H1 (cell line): ENCODE measurements around the gene CLN6. TPM values are rescaled to one million over a fixed set of nuclear protein-coding genes. Genes with fewer than 3 reads are reported as not detected.

Source experiments
- CTCF ChIA-PET: fragments of 300-600 bp; sonication (Branson Sonifier 250); formaldehyde crosslinking; loops from one replicate; lab custom pipeline; 2021; ENCODE audit not compliant: partially characterized antibody; lab: Charles Lee
- POLR2A ChIA-PET: fragments of 300-600 bp; sonication (Branson Sonifier 250); formaldehyde crosslinking; loops from one replicate; lab custom pipeline; 2021; ENCODE audit warnings: inconsistent platforms; ENCODE audit not compliant: partially characterized antibody; lab: Charles Lee
- DNase-seq, 2 experiments: peaks; one replicate each; pipeline versions ENCODE4 v3.0.0 to v3.0.0-alpha.2; 2010 to 2022; ENCODE audit warnings: low spot score in 2 of 2, low read depth in 1 of 2, mixed read lengths in 1 of 2
- FAIRE-seq: peaks from 2 replicates; lab custom pipeline; 2011; peaks lifted over from hg19 to GRCh38; lab: Jason Lieb, UNC
- H2AFZ ChIP-seq: 2 replicates; pipeline ENCODE4 v1.8.1; 2012; ENCODE audit warnings: low read length, inconsistent platforms
- H2AK5ac ChIP-seq: 2 replicates; pipeline ENCODE4 v1.6.1; 2013; ENCODE audit warnings: low read depth, low read length
- H2BK120ac ChIP-seq: replicated peaks from 2 replicates; pipeline ENCODE3; 2013; ENCODE audit warnings: low read depth, low read length, inconsistent platforms
- H2BK12ac ChIP-seq: 2 replicates; pipeline ENCODE4 v1.6.1; 2013; ENCODE audit warnings: low read depth, low read length
- H2BK15ac ChIP-seq: 2 replicates; pipeline ENCODE4 v1.6.1; 2013; ENCODE audit warnings: low read length
- H2BK20ac ChIP-seq: 2 replicates; pipeline ENCODE4 v1.6.1; 2013; ENCODE audit warnings: low read length
- H2BK5ac ChIP-seq: 2 replicates; pipeline ENCODE4 v1.6.1; 2013; ENCODE audit warnings: low read depth, low read length
- H3K14ac ChIP-seq: 2 replicates; pipeline ENCODE4 v1.6.1; 2013; ENCODE audit warnings: inconsistent platforms; ENCODE audit not compliant: insufficient read length
- H3K18ac ChIP-seq: 2 replicates; pipeline ENCODE4 v1.6.1; 2013; ENCODE audit warnings: low read length; ENCODE audit errors: extremely low read depth
- H3K23ac ChIP-seq: 2 replicates; pipeline ENCODE4 v1.6.1; 2013; ENCODE audit warnings: inconsistent platforms; ENCODE audit not compliant: insufficient read length
- H3K23me2 ChIP-seq: 2 replicates; pipeline ENCODE4 v1.6.1; 2013; ENCODE audit warnings: low read depth, low read length
- H3K27ac ChIP-seq: 2 replicates; pipeline ENCODE4 v1.6.1; 2011; ENCODE audit warnings: low read depth, low read length, inconsistent platforms
- H3K27me3 ChIP-seq, 4 experiments: replicated peaks in 1 of 4; 1 replicate in 1 of 4; 2 replicates in 3 of 4; pipeline versions ENCODE4 v1.6.1 to v1.8.1; 2011 to 2013; ENCODE audit warnings: low read length in 3 of 4, mild to moderate bottlenecking in 3 of 4, inconsistent platforms in 2 of 4, mixed read lengths in 2 of 4, moderate library complexity in 1 of 4; ENCODE audit not compliant: control insufficient read depth in 3 of 4, insufficient read depth in 3 of 4; ENCODE audit errors: extremely low read depth in 1 of 4
- H3K36me3 ChIP-seq, 4 experiments: 2 replicates each; pipeline versions ENCODE4 v1.6.1 to v1.8.1; 2011 to 2013; ENCODE audit warnings: mild to moderate bottlenecking in 4 of 4, low read length in 3 of 4, moderate library complexity in 2 of 4, control low read depth in 1 of 4, inconsistent platforms in 1 of 4; ENCODE audit not compliant: insufficient read depth in 4 of 4, control insufficient read depth in 2 of 4
- H3K4ac ChIP-seq: replicated peaks from 2 replicates; pipeline ENCODE3; 2013; ENCODE audit warnings: low read length, low read depth, mixed read lengths, inconsistent platforms; ENCODE audit not compliant: insufficient read length
- H3K4me1 ChIP-seq, 4 experiments: replicated peaks in 1 of 4; 1 replicate in 1 of 4; 2 replicates in 3 of 4; pipeline versions ENCODE4 v1.6.1 to v1.8.1; 2011 to 2013; ENCODE audit warnings: low read length in 3 of 4, inconsistent platforms in 2 of 4, mixed read lengths in 1 of 4; ENCODE audit not compliant: insufficient read depth in 4 of 4, control insufficient read depth in 3 of 4
- H3K4me2 ChIP-seq, 2 experiments: 2 replicates each; pipeline versions ENCODE4 v1.6.1 to v1.8.1; 2011 to 2013; ENCODE audit warnings: low read depth in 2 of 2, low read length in 2 of 2, control low read depth in 1 of 2, inconsistent platforms in 1 of 2, mild to moderate bottlenecking in 1 of 2; ENCODE audit not compliant: insufficient read depth in 1 of 2
- H3K4me3 ChIP-seq, 4 experiments: fragments of 200-600, 300-600 bp in 1 of 4; sonication (generic), shearing (Covaris generic), sonication (Bioruptor Twin) in 1 of 4; 2 replicates each; pipeline versions ENCODE4 v1.5.1 to v1.8.1; 2011 to 2016; ENCODE audit warnings: low read length in 4 of 4, low read depth in 3 of 4, control low read depth in 2 of 4, inconsistent platforms in 2 of 4, mild to moderate bottlenecking in 2 of 4, mixed read lengths in 1 of 4, moderate library complexity in 1 of 4; ENCODE audit not compliant: insufficient read depth in 2 of 4; ENCODE audit errors: extremely low read depth in 1 of 4
- H3K56ac ChIP-seq: replicated peaks from 2 replicates; pipeline ENCODE3; 2013; ENCODE audit warnings: low read depth, mild to moderate bottlenecking, mixed read lengths, low read length, inconsistent platforms; ENCODE audit not compliant: insufficient read length
- H3K79me1 ChIP-seq: 2 replicates; pipeline ENCODE4 v1.6.1; 2013; ENCODE audit warnings: low read depth, low read length, control low read depth
- H3K79me2 ChIP-seq, 2 experiments: 2 replicates each; pipeline versions ENCODE4 v1.6.1 to v1.8.1; 2012 to 2013; ENCODE audit warnings: low read length in 2 of 2, mild to moderate bottlenecking in 2 of 2, inconsistent platforms in 1 of 2; ENCODE audit not compliant: insufficient read depth in 2 of 2, control insufficient read depth in 1 of 2
- H3K9ac ChIP-seq, 4 experiments: replicated peaks in 1 of 4; 1 replicate in 1 of 4; 2 replicates in 3 of 4; pipeline versions ENCODE4 v1.6.1 to v1.8.1; 2011 to 2013; ENCODE audit warnings: low read depth in 3 of 4, low read length in 3 of 4, control low read depth in 2 of 4, mild to moderate bottlenecking in 2 of 4, moderate library complexity in 2 of 4, inconsistent platforms in 1 of 4; ENCODE audit errors: extremely low read depth in 1 of 4
- H3K9me3 ChIP-seq, 2 experiments: 2 replicates each; pipeline versions ENCODE4 v1.6.1 to v1.8.1; 2012 to 2013; ENCODE audit warnings: mild to moderate bottlenecking in 2 of 2, moderate library complexity in 2 of 2, control low read depth in 1 of 2, inconsistent platforms in 1 of 2, low read depth in 1 of 2, low read length in 1 of 2, mixed read lengths in 1 of 2; ENCODE audit not compliant: insufficient read depth in 2 of 2
- H4K20me1 ChIP-seq, 2 experiments: replicated peaks in 1 of 2; 2 replicates each; pipeline versions ENCODE3 to v1.8.1; 2011 to 2013; ENCODE audit warnings: inconsistent platforms in 2 of 2, low read length in 2 of 2, mild to moderate bottlenecking in 1 of 2; ENCODE audit not compliant: insufficient read depth in 2 of 2, control insufficient read depth in 1 of 2
- H4K5ac ChIP-seq: 2 replicates; pipeline ENCODE4 v1.6.1; 2013; ENCODE audit warnings: low read length, low read depth, mixed read lengths, inconsistent platforms; ENCODE audit not compliant: insufficient read length
- H4K8ac ChIP-seq: 2 replicates; pipeline ENCODE4 v1.8.0; 2013; ENCODE audit warnings: mild to moderate bottlenecking, moderate library complexity, low read length, inconsistent platforms; ENCODE audit not compliant: insufficient read depth; ENCODE audit errors: extremely low read depth
- H4K91ac ChIP-seq: replicated peaks from 2 replicates; pipeline ENCODE3; 2013; ENCODE audit warnings: low read length, mixed read lengths, inconsistent platforms; ENCODE audit not compliant: insufficient read length
- FOSL1 ChIP-seq: IDR thresholded peaks from 2 replicates; pipeline ENCODE4 v1.6.1; 2011; ENCODE audit warnings: mild to moderate bottlenecking, low read depth, low read length, moderate library complexity; ENCODE audit not compliant: insufficient read depth
- JUND ChIP-seq: IDR thresholded peaks from 2 replicates; pipeline ENCODE4 v1.6.1; 2011; ENCODE audit warnings: mild to moderate bottlenecking, improper control_type of control experiment, low read length
- WGBS, 2 experiments: shearing (Covaris generic) in 1 of 2; methylation state at CpG; one replicate each; pipeline versions ENCODE4 v1.1.6 to v1.1.7; 2013 to 2015; ENCODE audit warnings: low lambda C conversion rate in 2 of 2, mixed read lengths in 2 of 2, inconsistent platforms in 1 of 2, low coverage in 1 of 2, missing lambda C conversion rate in 1 of 2; ENCODE audit not compliant: insufficient replicate concordance in 2 of 2, insufficient coverage in 1 of 2, insufficient read length in 1 of 2; ENCODE audit errors: extremely low coverage in 1 of 2, missing lambda C conversion rate in 1 of 2; 5-methylcytosine and 5-hydroxymethylcytosine counted together
- polyA plus RNA-seq, 7 experiments: library from polyadenylated mRNA; depleted of rRNA in 3 of 7; stranded (reverse) in 5 of 7; unstranded in 2 of 7; fragments of >200 nt in 5 of 7; fragments of 200-250 nt in 2 of 7; gene quantifications; 1 replicate in 5 of 7; 2 replicates in 1 of 7; 4 replicates in 1 of 7; pipeline versions ENCODE4 v1.2.1 to v1.2.3, GENCODE V29; 2011 to 2013; ENCODE audit warnings: missing spikeins in 2 of 7, mixed read lengths in 2 of 7
- total RNA-seq: library from RNA; stranded (reverse); fragmentation: NEBNext Ultra II Directional; extraction: Animal tissue kit (Norgen Biotek cat#: 25700); gene quantifications from 2 replicates; pipeline ENCODE4 v1.2.1, GENCODE V29; 2021

CLN6 gene
- total and polyA plus RNA-seq, 2 of the 8 experiments (the other 6 are each of a cell fraction or from before 2014, with no cell fraction given) = 60.0 to 137 TPM

- CTCF ChIA-PET = interaction anchor here (0.8 to 11.6 kb wide), 6 partner anchors 8 to 356 kb away, joined by 3 to 101 read pairs (median 4); partner anchors contain the start of gene CALML4
- DNase-seq (no peak), FAIRE-seq (no peak)
- Histone ChIP-seq H2BK20ac (no peak overlapping the region), H3K79me1 (no peaks in the 10 kb centered on the region; the same call in 1 of the 2 replicates), H2BK12ac (no peak overlapping the region), H2AFZ (no peak overlapping the region), H3K9me3 (no peaks in the 10 kb centered on the region), H3K9ac (no peak overlapping the region), H3K79me2 (no peaks in the 10 kb centered on the region), H3K23ac (no peak overlapping the region), H2BK15ac (no peak overlapping the region), H3K27ac (no peak overlapping the region), H4K20me1 (peaks cover 12 to 18% of the 10 kb centered on the region in 2 experiments), H4K91ac (no peak overlapping the region), H2BK5ac (no peak overlapping the region), H3K4me2 (no peak overlapping the region), H3K56ac (no peak overlapping the region), H3K18ac (no peak overlapping the region), H3K27me3 (no peaks in the 10 kb centered on the region), H4K8ac (no peak overlapping the region), H3K23me2 (no peaks in the 10 kb centered on the region), H3K36me3 (peaks cover 0 to 14% (median 10%) of the 10 kb centered on the region in 4 experiments; a peak in 4 of 8 replicates), H4K5ac (no peak overlapping the region), H3K4me3 (no peak overlapping the region), H2AK5ac (no peak overlapping the region), H3K4ac (no peak overlapping the region), H3K14ac (no peak overlapping the region), H3K4me1 (peaks cover 0 to 16% (median 11%) of the 10 kb centered on the region in 4 experiments; a peak in 6 of 7 replicates), H2BK120ac (no peak overlapping the region)
- TF ChIP-seq FOSL1 (no peak), JUND (no peak)
- POLR2A ChIA-PET = interaction anchor here (2.3 to 4.6 kb wide), 3 partner anchors 9 to 31 kb away, joined by 5 to 20 read pairs (median 19); partner anchors contain the start of gene CALML4
- WGBS, 2 experiments = 96% methylated on average over 8 of the region's 8 CpGs; no CpG with 5 or more reads in 1 of the 2 experiments
Measured at GRCh38 chr15:68197170-68197492, 32.4 kb downstream of the CLN6 start.
